Measurements from ENCODE around the gene FREM1.

GRCh38 chr9:14829204-14829603 lies 81.0 kb downstream of the FREM1 start:
- TF ChIP-seq CTCF (IDR thresholded peaks at IDR 0.05 in 4 of 5, conservative IDR thresholded peaks at IDR 0.05 in 1 of 5) = no peak
- TF ChIP-seq POLR2A (IDR thresholded peaks at IDR 0.05) = no peak
